GM19455 (cell line): ENCODE data around the gene DGCR2.
"Not testable (repeated sequence)": the region's sequence is repeated elsewhere in the genome, so short reads cannot be mapped to it uniquely, and the experiment has no call there.

Experiments
- ATAC-seq: cut with Tn5 transposase; IDR thresholded peaks from one replicate; pipeline ENCODE4 v1.9.1; 2021; ENCODE audit not compliant: unreplicated experiment

The DGCR2 gene

GRCh38 chr22:18988958-18989357 is 133.3 kb downstream of the DGCR2 start:
- ATAC-seq, result no peak

GRCh38 chr22:18987765-18988164 is 134.4 kb downstream of the DGCR2 start:
- ATAC-seq, result no peak

GRCh38 chr22:18987114-18987513 is 135.1 kb downstream of the DGCR2 start:
- ATAC-seq, result not testable (repeated sequence)
